ENCODE data around the gene LINC01488.

LINC01488 gene

DNA sequence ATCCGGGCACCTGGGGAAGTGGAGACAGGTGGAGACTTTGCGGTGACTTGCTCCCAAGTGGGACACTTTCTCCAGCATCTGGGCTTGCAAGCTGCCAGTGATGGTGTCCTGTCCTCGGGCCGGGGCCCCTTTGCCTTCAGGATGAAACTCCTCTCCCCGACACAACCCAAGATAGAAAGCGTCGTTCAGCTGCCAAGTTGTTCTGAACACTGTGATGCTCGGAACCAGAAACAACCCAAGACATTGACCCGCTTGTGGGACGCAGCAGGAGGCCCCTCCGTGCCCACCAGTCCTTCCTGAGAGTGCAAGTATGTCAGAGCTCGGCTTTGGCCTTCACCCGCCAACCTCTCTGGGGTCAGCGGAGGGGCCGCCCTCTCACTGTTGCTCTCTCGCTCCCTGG is 31.3 kb downstream of the LINC01488 start:
- DNase-seq: no peak

DNA sequence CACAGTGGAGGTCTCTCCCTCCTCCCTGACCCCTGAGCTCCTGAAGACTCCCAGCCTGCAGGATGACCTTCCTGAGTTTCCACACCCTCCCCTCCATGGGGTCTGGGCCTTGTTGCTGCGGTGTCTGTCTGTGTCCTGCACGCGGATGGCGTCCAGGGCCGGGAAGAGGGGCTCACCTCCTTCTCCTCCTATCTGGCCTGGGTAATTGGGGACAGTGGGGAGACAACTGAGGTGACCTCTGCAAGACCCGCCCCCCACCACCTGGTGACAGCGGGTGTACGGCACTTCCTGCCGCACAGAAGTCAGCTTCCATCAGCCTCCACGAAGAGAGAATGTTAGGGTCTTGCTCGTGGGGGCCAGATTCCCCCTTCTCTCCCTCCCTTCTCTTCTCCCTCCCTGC is 31.7 kb downstream of the LINC01488 start:
- DNase-seq: no peak

DNA sequence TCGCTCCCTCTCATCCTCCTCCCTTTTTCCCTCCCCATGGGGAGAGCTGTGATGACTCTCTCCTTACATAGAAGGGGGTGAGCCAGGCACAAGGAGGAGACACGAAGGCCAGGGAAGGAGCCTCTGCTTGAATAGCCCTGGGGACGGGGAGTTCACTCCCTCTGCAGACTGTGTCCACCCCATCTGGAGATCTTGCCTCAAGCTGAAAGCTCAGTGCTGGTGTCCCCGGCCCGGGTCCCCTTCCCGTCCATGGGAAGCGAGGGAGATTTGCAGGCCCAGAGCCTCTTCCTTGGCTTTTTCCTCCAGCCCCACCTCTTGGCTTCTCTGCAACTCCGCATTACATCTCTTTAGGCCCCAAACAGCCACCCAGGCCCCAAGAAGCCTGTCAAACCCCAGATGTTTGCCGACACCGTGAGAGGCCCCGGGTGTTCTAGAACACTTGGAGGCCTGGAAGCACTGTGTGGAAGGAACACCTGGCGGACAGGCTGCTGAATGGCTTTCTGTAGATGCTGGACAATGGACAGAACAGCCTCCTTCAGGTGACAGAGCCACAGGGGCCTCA is 32.3 kb downstream of the LINC01488 start:
- no peak for DNase-seq

DNA sequence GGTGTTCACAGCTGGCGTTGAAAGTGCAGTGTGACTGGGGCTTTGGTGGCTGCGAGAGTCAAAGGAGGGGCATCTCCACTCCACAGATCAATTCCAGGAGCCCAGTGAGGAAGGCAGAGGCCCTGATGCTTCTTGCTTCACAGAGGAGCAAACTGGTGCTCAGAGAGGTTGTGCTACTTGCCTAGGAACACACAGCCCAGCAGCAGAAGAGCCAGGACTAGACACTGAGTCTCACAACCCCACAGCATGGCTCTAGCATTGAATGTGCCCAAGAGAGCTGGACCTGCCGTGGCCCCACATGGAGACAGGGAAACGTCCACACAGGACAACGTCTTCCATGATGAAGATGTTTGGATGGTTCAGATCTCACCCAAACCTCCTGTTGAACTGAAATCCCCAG is 33.3 kb downstream of the LINC01488 start:
- DNase-seq: no peak

DNA sequence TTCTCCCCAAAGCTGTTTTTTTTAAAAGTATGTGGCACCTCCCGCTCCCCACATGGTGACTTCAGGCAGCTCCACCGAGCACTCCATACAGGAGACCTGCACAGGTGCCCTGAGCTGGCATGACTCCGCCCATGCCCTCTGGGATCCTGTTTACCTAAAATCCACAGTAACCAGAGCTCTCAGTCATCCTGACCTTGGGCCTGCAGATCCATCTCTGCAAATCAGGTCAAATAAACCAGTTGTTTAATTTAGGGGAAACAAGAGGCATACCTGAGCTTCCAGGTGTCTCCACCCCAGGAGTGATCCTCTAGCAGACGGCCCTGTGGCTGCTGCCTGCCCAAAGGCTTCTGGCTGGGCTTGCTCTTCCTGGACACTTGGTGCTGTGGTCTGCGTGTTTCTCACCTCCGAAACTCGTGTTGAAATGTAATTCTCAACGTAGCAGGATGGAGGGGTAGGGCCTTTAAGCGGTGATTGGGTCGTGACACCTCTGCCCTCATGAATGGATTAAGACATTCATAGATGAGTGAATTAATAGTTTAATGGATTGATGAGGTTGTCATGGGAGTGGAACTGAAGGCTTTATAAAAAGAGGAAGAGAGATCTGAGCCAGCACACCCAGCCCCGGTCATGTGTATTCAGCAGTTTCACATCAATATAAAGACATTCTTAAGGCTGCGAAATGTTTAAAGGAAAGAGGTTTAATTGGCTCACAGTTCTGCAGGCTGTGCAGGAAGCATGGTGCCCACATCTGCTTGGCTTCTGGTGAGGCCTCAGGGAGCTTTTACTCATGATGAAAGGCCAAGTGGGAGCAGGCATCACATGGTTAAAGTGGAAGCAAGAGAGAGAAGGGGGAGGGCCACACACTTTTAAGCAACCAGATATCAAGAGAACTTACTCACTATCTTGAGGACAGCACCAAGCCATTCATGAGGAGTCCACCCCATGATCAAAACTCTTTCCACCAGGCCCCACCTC is 34.1 kb downstream of the LINC01488 start:
- DNase-seq: no peak

DNA sequence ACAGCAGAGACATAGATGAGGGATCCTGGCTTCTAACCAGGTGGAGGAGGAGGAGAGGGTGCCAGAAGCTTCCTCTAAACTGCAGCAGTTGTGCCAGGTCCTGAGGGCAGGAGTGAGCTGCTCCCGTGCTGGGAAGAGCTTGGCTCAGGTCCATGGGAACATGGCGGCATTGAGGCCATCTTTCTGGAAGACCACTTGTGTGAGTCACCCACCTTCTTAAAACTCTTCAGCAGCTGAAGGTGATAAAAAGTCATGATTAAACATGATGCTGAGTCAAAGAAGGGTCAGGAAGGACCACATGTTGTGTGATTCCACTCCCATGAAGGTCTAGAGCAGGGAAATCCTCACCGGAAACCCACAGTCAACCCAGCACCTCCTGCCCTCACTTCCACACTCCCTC is 35.1 kb downstream of the LINC01488 start:
- no peak for DNase-seq

DNA sequence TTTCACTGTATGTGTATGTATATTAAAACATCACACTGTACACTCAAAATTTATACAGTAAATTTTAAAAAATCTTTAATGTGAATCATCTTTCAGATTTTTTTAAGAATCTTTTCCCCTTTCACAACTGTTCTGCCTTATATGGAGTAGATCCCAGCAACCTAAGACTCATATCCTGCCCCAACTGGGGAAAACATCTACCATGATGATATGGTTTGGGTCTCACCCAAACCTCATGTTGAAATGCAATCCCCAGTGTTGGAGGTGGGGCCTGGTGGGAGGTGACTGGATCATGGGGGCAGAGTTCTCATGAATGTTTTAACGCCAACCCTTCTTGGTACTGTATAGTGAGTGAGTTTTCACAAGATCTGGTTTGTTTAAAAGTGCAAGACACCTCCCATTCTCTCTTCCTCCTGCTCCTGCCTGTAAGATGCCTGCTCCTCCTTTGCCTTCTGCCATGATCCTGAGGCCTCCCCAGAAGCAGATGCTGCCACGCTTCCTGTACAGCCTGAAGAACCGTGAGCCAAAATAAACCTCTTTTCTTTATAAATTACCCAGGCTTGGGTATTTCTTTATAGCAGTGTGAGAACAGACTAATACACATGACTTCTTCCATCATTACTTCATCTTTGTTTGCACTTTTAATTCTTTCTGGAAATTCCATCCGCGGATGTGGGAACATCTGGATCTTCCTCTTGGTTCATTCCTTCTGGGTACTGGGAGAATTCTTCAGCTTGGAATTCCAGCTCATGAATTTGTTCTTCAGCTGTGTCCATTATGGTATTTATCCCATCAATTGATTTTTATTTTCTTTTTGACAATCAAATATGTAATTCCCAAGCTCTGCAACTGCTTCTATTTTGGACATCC is 36.9 kb downstream of the LINC01488 start:
- no peak for DNase-seq

DNA sequence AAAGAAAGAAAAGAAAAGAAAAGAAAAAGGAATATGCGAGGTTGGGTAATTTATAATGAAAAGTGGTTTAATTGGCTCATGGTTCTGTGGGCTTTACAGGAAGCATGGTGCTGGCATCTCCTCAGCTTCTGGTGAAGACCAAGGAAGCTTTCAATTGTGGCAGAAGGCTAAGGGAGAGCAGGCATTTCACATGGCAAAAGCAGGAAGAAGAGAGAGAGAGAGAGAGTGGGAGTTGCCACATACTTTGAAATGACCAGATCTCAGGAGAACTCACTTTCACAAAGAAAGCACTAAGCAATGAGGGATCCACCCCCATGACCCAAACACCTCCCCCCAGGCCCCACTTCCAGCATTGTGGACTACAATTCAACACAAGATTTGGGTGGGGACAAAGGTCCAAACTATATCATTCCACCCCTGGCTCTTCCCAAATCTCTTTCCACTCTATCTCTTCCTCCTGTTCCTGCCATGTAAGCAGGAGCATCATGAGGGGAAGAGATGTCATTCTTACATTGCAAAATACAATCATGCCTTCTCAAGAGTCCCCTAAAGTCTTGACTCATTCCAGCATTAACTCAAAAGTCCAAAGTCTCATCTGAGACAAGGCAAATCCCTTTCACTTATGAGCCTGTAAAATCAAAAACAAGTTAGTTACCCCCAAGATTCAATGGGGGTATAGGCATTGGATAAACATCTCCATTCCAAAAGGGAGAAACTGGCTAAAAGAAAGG is 38.9 kb downstream of the LINC01488 start:
- DNase-seq: no peak

DNA sequence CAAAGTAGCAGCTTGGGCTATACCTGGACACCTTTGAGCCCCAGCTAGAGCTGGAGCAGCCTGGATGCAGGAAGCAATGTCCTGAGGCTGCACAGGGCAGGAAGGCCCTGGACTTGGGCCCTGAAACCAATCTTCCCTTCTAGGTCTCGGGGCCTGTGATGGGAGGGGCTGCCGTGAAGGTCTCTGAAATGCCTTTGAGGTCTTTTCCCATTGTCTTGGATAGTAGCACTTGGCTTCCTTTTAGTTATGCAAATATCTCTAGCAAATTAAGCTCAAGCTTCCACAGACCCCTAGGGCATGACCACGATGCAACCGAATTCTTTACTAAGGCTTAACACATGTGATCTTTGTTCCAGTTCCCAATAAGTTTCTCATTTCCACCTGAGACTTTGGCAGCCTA is 40.0 kb downstream of the LINC01488 start:
- DNase-seq: no peak

DNA sequence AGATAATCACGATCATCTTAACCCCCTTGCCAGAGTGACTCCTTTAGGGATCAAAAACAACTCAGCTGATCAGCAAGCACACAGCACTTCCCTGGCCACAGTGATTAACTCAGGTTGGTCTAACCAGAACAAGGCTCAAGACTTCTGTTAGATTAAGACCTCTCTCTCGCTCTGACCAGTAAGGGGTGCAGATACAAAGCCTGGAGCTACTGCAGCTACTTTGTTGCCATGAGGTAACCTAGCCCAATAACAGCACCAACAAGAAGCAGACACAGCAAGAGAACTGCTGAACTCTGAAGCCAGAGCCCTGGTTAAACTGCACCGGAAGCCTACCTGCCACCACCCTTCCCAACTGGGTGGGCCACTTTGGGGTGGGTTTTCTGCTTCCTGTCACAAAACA is 42.0 kb downstream of the LINC01488 start:
- DNase-seq: no peak

DNA sequence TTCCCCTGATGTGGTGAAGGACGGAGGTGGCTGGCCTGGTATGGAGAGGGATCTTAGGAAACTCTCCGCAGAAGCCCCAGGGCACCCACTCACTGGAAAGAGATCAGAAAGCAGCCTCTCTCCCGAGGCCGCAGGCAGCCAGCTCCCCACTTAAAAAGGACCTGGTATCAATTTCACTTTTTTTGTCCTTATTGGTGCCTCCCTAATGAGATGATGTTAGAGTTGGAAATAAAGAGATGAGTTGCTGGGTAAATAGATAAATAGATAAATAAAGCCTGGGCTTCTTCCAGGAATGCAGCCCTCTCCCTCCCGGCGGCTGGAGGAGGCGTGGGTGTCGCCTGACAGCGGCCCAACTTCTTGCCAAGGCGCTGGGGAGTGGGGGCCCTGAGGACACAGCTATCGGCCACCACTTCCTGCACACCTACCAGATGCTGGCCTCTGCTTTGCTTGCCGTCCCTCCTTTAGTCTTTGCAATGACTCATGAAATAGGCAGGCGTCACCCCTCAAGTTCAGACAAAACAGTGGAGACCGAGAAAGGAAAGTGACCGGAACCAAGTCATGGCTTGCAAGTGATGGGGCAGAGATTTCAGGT is 42.9 kb downstream of the LINC01488 start:
- no peak for DNase-seq

DNA sequence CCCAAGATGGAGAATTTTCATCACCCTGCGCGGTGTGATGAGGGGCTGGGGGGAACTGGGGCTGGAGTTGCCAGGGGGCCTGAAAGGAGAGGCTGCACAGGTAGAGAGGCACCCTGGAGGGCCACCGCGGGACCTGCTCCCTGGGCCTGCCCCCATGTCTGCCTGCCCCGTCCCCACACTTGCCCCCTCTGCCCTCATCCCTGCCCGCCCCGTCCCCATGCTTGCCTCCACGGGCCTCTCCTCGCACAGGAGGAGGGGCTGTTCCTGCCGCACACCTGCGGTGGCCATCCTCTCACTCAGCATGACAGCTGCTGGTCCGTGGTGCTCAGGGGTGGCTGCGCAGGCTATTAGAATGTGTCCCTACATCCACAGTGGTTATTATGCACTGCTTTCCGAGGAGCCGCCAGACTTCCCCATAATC is 43.5 kb downstream of the LINC01488 start:
- DNase-seq: no peak

DNA sequence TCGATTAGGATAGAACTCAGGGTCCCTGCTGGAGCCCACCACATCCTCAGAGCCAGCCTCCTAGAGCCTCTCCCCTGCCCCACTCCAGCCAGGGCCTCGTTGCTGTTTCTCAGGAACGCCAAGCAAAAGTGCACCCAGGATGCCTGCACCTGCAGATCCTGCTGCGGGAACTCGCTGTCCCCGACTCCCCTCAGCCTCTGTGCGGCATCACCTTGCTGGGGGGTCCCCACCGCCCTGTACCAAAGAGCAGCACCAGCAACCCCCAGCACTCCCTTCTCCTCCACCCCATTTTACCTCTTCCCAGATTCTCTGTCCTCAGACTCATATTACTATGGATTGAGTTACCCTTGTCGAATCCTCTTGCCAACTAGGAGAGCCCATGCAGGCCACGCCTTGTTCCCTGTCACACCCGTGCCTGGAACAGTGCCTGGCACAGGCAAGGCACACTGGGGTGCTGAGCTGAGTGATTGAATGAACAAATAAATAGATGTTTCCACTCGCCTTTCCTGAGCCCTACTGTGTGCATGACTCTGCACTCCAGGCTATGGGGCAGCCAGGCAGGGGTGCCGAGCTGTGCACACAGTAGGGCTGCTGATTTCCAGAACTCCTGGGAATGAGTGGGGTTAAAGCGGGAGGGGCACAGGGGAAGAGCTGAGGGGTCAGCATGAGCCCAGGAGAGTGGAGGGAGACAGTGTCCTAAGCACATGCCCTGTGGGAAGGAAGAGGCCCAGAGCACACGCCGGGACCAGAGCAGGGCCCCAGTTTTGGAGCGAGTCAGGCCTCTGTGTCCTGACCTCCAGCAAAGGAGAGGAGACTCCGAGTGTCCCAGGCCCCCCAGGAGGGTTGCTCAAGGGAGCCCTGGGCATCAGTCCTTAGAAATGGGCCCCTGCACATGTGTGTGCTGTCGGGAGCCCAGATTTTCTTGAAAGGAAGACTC is 44.3 kb downstream of the LINC01488 start:
- no peak for DNase-seq

DNA sequence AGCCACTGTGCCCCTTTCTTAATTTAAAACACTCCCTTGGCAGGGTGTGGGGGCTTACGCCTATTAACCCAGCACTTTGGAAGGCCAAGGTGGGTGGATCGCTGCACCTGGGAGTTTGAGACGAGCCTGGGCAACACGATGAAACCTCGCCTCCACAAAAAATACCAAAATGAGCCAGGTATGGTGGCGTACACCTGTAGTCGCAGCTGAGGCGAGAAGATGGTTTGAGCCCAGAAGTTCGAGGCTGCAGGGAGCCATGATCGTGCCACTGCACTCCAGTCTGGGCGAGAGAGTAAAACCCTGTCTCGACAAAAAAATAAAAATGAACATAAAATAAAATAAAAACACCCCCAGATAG is 45.0 kb downstream of the LINC01488 start:
- no peak for DNase-seq

DNA sequence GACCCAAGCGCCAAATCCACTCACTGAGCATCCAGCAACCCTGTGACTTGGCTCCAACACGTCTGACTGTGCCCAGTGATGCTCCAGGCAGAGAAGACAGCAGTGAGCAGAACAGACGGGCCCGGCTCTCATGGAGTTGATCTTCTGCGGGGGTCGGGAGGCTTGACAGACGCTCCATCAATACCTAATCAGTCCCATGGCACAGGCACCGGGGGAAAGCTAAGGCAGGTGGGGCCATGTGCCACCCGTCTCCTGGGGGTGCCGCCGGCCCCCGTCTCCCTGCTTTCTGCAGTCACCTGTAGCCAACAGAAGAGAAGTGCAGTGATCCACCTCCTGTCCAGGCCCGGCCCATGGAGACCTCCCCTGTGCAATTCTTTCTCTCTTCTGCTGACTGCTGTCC is 47.5 kb downstream of the LINC01488 start:
- no peak for DNase-seq

DNA sequence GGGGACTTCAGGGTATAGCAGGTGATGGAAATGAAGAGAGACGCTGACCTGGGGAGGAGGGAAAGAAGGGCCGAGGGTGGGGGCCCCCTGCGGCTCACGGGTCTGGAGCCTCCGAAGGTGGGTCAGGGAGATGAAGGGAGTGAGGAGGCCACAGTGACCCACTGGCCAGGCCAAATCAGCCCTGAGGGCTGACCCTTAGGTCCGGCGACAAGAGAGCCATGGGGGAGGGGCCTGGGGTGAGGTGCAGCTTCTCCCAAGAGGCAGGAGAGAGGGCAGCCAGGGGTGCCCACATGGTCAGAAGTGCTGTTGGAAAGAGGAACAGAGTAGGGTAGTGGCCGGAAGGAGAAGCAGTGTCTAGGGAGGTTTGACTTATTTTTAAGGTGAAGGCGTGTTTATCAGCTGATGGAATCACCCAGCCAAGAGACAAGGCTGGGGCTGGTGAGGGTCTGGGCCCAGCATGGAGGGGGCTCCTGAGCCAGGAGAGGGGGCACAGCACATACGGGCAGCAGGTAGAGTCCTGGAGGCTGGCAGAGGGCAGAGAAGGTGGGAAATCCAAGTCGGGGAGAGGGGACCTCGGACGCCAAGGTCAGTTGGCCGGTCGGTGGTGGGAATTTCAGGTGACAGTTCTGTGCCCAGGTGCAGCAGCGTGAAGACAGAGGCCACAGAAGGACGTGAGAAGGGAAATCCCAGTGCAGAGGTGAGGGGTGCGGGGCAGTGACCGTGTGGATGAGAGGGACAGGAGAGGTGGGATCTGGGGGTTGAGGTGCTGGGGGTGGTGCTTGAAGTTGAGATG is 49.0 kb downstream of the LINC01488 start:
- DNase-seq: no peak

DNA sequence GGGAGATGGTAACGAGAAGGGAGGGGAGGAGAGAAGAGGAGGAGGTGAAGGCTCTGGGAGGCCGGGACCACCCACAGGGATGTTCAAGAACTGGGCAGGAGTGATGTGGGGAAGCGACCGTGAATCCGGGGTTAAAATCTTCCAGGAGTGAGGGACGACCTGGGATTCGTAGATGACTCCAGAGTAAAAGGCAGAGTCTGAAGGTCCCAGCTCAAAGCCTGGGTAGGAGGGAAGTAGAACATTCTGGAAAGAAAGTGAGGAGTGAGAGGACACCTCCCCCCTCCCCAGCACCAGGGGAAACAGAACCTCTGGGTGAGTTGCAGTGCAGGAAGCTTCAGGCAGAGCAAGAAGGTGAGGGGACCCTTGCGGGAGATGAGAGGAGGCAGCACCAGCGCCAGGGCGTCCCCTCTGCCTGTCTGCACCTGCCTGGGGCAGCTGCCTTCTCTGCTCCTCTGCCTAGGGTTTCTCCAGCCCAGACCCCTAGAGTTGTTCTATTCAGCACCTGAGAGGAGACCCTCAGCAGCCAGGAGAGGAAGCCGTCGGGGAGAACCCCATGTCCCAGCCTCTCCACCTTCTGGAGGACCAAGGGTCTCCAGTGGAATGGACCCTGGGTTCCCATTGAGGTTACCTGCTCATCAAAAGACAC is 49.7 kb downstream of the LINC01488 start:
- DNase-seq: no peak

DNA sequence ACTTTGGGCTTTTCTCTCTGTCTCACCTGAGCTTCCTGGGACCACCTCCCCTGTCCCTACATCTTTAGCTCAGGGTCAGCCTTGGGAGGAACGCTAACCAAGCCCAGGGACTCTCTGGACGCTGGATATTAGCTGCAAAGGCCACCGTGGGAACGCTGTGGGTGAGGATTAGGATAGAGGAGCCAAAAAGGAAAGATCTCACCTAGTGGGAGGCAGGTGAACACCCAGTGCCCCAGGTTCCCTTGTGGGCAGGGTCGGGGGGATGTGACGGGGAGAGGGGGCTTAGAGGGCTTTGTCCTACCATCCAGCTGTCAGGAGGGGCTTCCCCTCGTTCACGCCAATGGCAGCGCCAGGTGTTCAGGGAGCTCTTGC is 50.2 kb downstream of the LINC01488 start:
- DNase-seq: no peak

DNA sequence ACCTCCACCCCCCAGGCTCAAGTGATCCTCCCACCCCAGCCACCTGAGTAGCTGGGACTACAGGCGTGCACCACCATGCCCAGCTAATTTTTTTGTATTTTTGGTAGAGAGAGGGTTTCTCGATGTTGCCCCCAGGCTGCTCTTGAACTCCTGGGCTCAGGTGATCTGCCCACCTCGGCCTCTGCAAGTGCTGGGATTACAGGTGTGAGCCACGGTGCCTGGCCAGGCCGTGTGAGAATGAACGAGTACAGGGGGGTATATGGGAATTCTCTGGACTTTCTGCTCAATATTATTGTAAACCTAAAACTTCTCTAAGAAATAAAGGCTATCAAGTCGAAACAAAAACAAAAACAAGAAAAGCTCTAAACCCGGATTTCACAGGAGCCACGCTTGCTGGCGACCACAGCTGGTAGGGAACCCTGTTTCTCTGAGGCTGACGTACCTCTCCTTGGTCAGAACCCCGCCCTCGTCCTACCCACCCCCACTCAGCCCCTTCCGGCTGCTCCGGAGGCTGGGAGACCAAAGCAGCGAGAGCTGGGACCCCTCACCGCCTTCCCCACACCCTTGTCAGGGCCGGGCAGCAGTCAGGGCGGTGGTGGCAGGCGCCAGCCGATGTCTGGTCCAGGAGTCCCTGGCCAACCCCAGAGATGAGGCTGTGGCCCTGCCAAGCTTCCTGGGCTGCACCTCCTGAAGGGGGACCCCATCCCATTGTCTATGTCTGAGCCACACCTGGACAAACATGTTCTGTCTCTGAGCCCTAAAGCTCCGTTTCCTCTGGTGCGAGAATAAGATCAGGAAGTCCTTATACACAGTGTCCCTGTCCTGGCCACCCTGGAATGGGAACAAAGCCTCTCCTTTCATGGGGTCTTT is 52.1 kb downstream of the LINC01488 start:
- DNase-seq: no peak
